Uterus (tissue), 2 donors: ENCODE results near the gene KBTBD6.

Experiments used
- CTCF ChIP-seq, 4 experiments: fragments of 200-600 bp in 2 of 4; fragments of 450-650 bp in 2 of 4; sonication (generic) in 2 of 4; IDR thresholded peaks; one replicate each; pipeline ENCODE4 v1.5.1; 2016 to 2019; ENCODE audit warnings: antibody characterized with exemption in 4 of 4, mild to moderate bottlenecking in 2 of 4, moderate library complexity in 1 of 4
- POLR2A ChIP-seq, 2 donors: fragments of 450-650 bp; IDR thresholded peaks; one replicate each; pipeline ENCODE4 v1.6.1; 2016; ENCODE audit warnings: antibody characterized with exemption in 2 of 2, mild to moderate bottlenecking in 1 of 2, moderate library complexity in 1 of 2

GRCh38 chr13:41132512-41133152 lies at the start of gene KBTBD6:
- TF ChIP-seq CTCF (IDR thresholded peaks at IDR 0.05) (peak in 1 of 4 experiments; percentile 37), POLR2A (IDR thresholded peaks at IDR 0.05) (peak; percentile 59 to 63)
